GM10248 (cell line): ENCODE data around the gene TULP3.

ENCODE experiments used
- CTCF ChIA-PET: fragments of 300-600 bp; sonication (Branson Sonifier 250); formaldehyde crosslinking; extraction: SDS; loops from one replicate; lab custom pipeline; 2021; ENCODE audit warnings: antibody characterized with exemption; lab: Yijun Ruan, JAX
- POLR2A ChIA-PET: fragments of 350-650 bp; sonication (Branson Sonifier 250); formaldehyde crosslinking; extraction: SDS; loops from one replicate; lab custom pipeline; 2020; ENCODE audit warnings: antibody characterized with exemption; lab: Yijun Ruan, JAX
- DNase-seq: peaks from one replicate; pipeline ENCODE4 v3.0.0; 2012; ENCODE audit errors: extremely low spot score
- CTCF ChIP-seq: IDR thresholded peaks from 2 replicates; pipeline ENCODE4 v1.5.1; 2012; ENCODE audit warnings: mild to moderate bottlenecking, low read depth; ENCODE audit errors: extremely low read depth, missing control alignments, control extremely low read depth

The TULP3 gene

GRCh38 chr12:2941524-2941923 is 50.8 kb downstream of the TULP3 start:
- POLR2A ChIA-PET = no interaction called here
- no peak for DNase-seq
- CTCF ChIA-PET = interaction anchor here (1.2 kb wide), 1 partner anchor 56 kb away, joined by 3 read pairs; no protein-coding TSS in a partner anchor
- no peak for TF ChIP-seq CTCF

GRCh38 chr12:2944401-2945047 is 53.8 kb downstream of the TULP3 start:
- peak; percentile 68 for TF ChIP-seq CTCF
- DNase-seq = peak; percentile 74
- CTCF ChIA-PET = interaction anchor here (0.7 to 4.3 kb wide), 19 partner anchors 10 to 262 kb away, joined by 3 to 56 read pairs (median 4); partner anchors contain the start of gene TEX52

GRCh38 chr12:2949411-2949810 is 58.7 kb downstream of the TULP3 start:
- no peak for TF ChIP-seq CTCF
- CTCF ChIA-PET = no interaction called here
- DNase-seq = no peak
- POLR2A ChIA-PET = no interaction called here

More at GRCh38 chr12:2944401-2945047, 53.8 kb downstream of the TULP3 start:
- POLR2A ChIA-PET = no interaction called here

GRCh38 chr12:2955888-2956287 is 65.2 kb downstream of the TULP3 start:
- POLR2A ChIA-PET = no interaction called here
- CTCF ChIA-PET = interaction anchor here (1.9 kb wide), 1 partner anchor 11 kb away, joined by 12 read pairs; no protein-coding TSS in a partner anchor

GRCh38 chr12:2957816-2958431 is 67.2 kb downstream of the TULP3 start:
- no peak for TF ChIP-seq CTCF
- POLR2A ChIA-PET = no interaction called here
- DNase-seq = no peak
- CTCF ChIA-PET = no interaction called here

More at GRCh38 chr12:2955888-2956287, 65.2 kb downstream of the TULP3 start:
- no peak for TF ChIP-seq CTCF
- no peak for DNase-seq

GRCh38 chr12:2958432-2959191 is 67.9 kb downstream of the TULP3 start:
- ChIA-PET POLR2A (no interaction called here), CTCF (no interaction called here)
- peak; percentile 53 for DNase-seq
- no peak for TF ChIP-seq CTCF
